Measurements from ENCODE around the gene FKBP1A. TPM values are rescaled to one million over a fixed set of nuclear protein-coding genes. Genes with fewer than 3 reads are reported as not detected.

The FKBP1A gene
- total RNA-seq: 181 and 491 TPM in 2 replicates

GRCh38 chr20:1392693-1393506 lies at the start of gene FKBP1A:
FKBP1A (minus strand) TSS chr20:1393054; CDS start chr20:1392998, 56 bp downstream.

GRCh38 chr20:1328680-1329330 lies 64.0 kb downstream of the FKBP1A start, which contains the start of gene SDCBP2:
SDCBP2 (minus strand) TSS chr20:1329139; CDS start chr20:1320416, 8,723 bp downstream.

Other genes starting within 250 kb of the FKBP1A start
- 0.16 and 0.25 TPM in 2 replicates for gene TMEM74B, start 208.1 kb downstream of the FKBP1A start, total RNA-seq
- gene C20orf202, start 189.6 kb downstream of the FKBP1A start, total RNA-seq: 0.06 TPM in 1 of 2 replicates, not detected in the other
- gene RAD21L1, start 167.0 kb downstream of the FKBP1A start, total RNA-seq: not detected in 2 replicates
- 3.7 and 5.5 TPM in 2 replicates for gene SNPH, start 126.8 kb downstream of the FKBP1A start, total RNA-seq
- gene SDCBP2, start 63.9 kb downstream of the FKBP1A start, total RNA-seq: 2.6 and 6.0 TPM in 2 replicates
- 19.3 and 36.1 TPM in 2 replicates for gene NSFL1C, start 73.8 kb upstream of the FKBP1A start, total RNA-seq
- gene SIRPB2, start 98.4 kb upstream of the FKBP1A start, total RNA-seq: 1.3 and 2.8 TPM in 2 replicates
- not detected in 2 replicates for gene SIRPD, start 164.7 kb upstream of the FKBP1A start, total RNA-seq
- gene SIRPB1, start 227.0 kb upstream of the FKBP1A start, total RNA-seq: 0.16 and 3.3 TPM in 2 replicates